Measurements from ENCODE around the gene RSAD2. TPM values are rescaled to one million over a fixed set of nuclear protein-coding genes. Genes with fewer than 3 reads are reported as not detected.

The RSAD2 gene
- total and polyA plus RNA-seq, 2 donors (not counting 3 experiments of a cell fraction or from before 2014, with no cell fraction given): 0.03 to 0.18 TPM

DNA sequence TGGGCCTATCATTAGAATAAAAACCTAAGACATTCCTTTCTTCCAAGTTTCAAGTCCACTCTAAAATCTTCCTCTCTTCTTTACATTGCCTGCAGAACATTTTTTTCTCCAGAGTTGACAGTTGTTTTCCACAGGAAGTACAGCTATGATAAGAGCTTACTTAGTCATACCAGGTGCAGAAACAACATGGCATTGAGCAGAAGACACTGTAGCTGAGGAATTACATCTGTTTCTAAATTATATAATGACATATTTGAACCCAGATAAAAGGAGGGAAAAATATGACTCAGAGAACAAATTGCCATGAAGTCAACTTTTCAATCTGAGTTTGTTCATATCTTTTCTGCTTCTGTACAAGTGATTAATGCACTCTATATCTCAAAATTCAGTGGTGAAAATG, 42.1 kb upstream of the RSAD2 start:
- FAIRE-seq: no peak
- ChIA-PET CTCF (no interaction called here), POLR2A (no interaction called here)
- H3K79me2 ChIP-seq (ENCODE audit: control insufficient read depth, insufficient read depth, low read length): no peaks in the 10 kb centered on the region
- no peak overlapping the region for H2AFZ ChIP-seq (ENCODE audit: low read depth, low read length)
- TF ChIP-seq JUN (IDR thresholded peaks at IDR 0.05; ENCODE audit: borderline replicate concordance, insufficient read depth, insufficient read length, low read depth) (peak; percentile 14), EZH2 (IDR thresholded peaks at IDR 0.05; ENCODE audit: borderline replicate concordance, low read depth, low read length, severe bottlenecking) (no peak), FOS (IDR thresholded peaks at IDR 0.05; ENCODE audit: borderline replicate concordance, insufficient read depth, low read length) (no peak), POLR2AphosphoS5 (IDR thresholded peaks at IDR 0.05; ENCODE audit: insufficient read depth, low read depth, low read length) (no peak), MYC (IDR thresholded peaks at IDR 0.05; ENCODE audit: low read depth, low read length) (no peak), GATA2 (IDR thresholded peaks at IDR 0.05; ENCODE audit: insufficient read depth, insufficient read length, low read depth, low read length) (no peak), POLR2A (IDR thresholded peaks at IDR 0.05; ENCODE audit: low read depth, low read length) (no peak)
- DNase-seq (ENCODE audit: low read depth, low spot score): no peak
- H3K9ac ChIP-seq (replicated peaks; ENCODE audit: extremely low read depth, insufficient read depth, low read length): no peak overlapping the region
- dilution Hi-C loops (cut with MboI; ENCODE audit: extremely low pct_ligation_motif_present, low sequenced_read_pairs): no loop called here
- H3K9me3 ChIP-seq (replicated peaks; ENCODE audit: control insufficient read depth, insufficient read depth, low read length): no peaks in the 10 kb centered on the region
- no peak overlapping the region for H3K4me2 ChIP-seq (ENCODE audit: insufficient read depth, low read length)
- H4K20me1 ChIP-seq (replicated peaks; ENCODE audit: control insufficient read depth, extremely low read depth, insufficient read depth, low read length): no peaks in the 10 kb centered on the region
- no peaks in the 10 kb centered on the region for H3K27me3 ChIP-seq (ENCODE audit: control insufficient read depth in 2 of 2, insufficient read depth in 2 of 2, low read length in 2 of 2)
- H3K4me3 ChIP-seq (replicated peaks in 1 of 3; ENCODE audit: insufficient read depth in 1 of 3, low read depth in 1 of 3, low read length in 3 of 3): no peak overlapping the region
- BruUV-seq (replicated peaks): no TSS peak
- no peaks in the 10 kb centered on the region for H3K9me1 ChIP-seq (replicated peaks; ENCODE audit: control insufficient read depth, extremely low read depth, insufficient read depth, low read length)
- H3K27ac ChIP-seq (ENCODE audit: insufficient read depth, low read depth, low read length): no peak overlapping the region
- H3K36me3 ChIP-seq (ENCODE audit: control insufficient read depth in 2 of 2, extremely low read depth in 1 of 2, insufficient read depth in 2 of 2, low read length in 2 of 2): no peaks in the 10 kb centered on the region
- no peaks in the 10 kb centered on the region for H3K4me1 ChIP-seq (ENCODE audit: control insufficient read depth, extremely low read depth, insufficient read depth, low read length)
- intact Hi-C loops (cut with micrococcal nuclease): no loop called here

DNA sequence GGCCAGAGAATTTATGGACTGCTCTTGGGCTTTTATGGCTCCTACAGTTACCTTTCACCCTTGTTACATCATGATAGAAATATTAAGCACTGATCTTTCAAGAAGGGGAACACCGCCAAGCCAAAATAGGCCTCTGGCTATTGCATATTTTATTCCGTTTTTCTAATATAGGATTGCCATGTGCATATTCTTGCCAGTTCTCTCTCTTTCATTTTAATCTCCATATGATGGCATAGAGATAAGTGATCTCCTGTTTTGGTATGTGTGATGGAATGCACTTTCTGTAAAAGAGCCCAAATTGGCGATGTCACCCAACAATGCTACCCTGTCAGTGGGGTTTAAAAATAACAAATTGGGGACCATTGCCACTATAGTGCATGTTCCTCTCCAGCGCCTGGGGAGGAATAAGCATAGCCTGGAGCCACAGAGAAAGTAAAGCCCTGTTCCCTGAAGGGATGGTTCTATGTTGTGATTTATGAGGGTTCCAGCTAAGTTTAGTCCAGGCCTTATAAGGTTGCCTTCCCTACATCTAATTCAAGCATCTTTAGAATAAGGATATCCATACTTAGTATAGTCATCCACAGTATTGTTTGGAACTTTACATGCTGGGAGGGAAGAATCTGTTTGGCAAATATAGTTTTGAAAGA, 38.8 kb upstream of the RSAD2 start:
- Histone ChIP-seq H3K79me2 (ENCODE audit: control insufficient read depth, insufficient read depth, low read length) (no peaks in the 10 kb centered on the region), H2AFZ (ENCODE audit: low read depth, low read length) (no peak overlapping the region), H3K9me3 (replicated peaks; ENCODE audit: control insufficient read depth, insufficient read depth, low read length) (no peaks in the 10 kb centered on the region), H3K4me3 (replicated peaks in 1 of 3; ENCODE audit: insufficient read depth in 1 of 3, low read depth in 1 of 3, low read length in 3 of 3) (no peak overlapping the region), H3K4me1 (ENCODE audit: control insufficient read depth, extremely low read depth, insufficient read depth, low read length) (no peaks in the 10 kb centered on the region), H3K9ac (replicated peaks; ENCODE audit: extremely low read depth, insufficient read depth, low read length) (no peak overlapping the region), H3K4me2 (ENCODE audit: insufficient read depth, low read length) (no peak overlapping the region), H3K27me3 (ENCODE audit: control insufficient read depth in 2 of 2, insufficient read depth in 2 of 2, low read length in 2 of 2) (no peaks in the 10 kb centered on the region), H4K20me1 (replicated peaks; ENCODE audit: control insufficient read depth, extremely low read depth, insufficient read depth, low read length) (no peaks in the 10 kb centered on the region), H3K9me1 (replicated peaks; ENCODE audit: control insufficient read depth, extremely low read depth, insufficient read depth, low read length) (no peaks in the 10 kb centered on the region), H3K36me3 (ENCODE audit: control insufficient read depth in 2 of 2, extremely low read depth in 1 of 2, insufficient read depth in 2 of 2, low read length in 2 of 2) (no peaks in the 10 kb centered on the region), H3K27ac (ENCODE audit: insufficient read depth, low read depth, low read length) (no peak overlapping the region)
- intact Hi-C loops (cut with micrococcal nuclease): no loop called here
- DNase-seq (ENCODE audit: low read depth, low spot score) (no peak), FAIRE-seq (no peak)
- dilution Hi-C loops (cut with MboI; ENCODE audit: extremely low pct_ligation_motif_present, low sequenced_read_pairs): no loop called here
- POLR2A ChIA-PET: no interaction called here
- no TSS peak for BruUV-seq (replicated peaks)
- CTCF ChIA-PET: no interaction called here
- TF ChIP-seq POLR2A (IDR thresholded peaks at IDR 0.05; ENCODE audit: low read depth, low read length): no peak
- TF ChIP-seq, protein P1, sequence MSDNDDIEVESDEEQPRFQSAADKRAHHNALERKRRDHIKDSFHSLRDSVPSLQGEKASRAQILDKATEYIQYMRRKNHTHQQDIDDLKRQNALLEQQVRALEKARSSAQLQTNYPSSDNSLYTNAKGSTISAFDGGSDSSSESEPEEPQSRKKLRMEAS (IDR thresholded peaks at IDR 0.05; ENCODE audit: insufficient read depth, insufficient read length): no peak
- TF ChIP-seq FOS (IDR thresholded peaks at IDR 0.05; ENCODE audit: borderline replicate concordance, insufficient read depth, low read length): no peak
- TF ChIP-seq JUN (IDR thresholded peaks at IDR 0.05; ENCODE audit: borderline replicate concordance, insufficient read depth, insufficient read length, low read depth): no peak
- TF ChIP-seq, protein P2, sequence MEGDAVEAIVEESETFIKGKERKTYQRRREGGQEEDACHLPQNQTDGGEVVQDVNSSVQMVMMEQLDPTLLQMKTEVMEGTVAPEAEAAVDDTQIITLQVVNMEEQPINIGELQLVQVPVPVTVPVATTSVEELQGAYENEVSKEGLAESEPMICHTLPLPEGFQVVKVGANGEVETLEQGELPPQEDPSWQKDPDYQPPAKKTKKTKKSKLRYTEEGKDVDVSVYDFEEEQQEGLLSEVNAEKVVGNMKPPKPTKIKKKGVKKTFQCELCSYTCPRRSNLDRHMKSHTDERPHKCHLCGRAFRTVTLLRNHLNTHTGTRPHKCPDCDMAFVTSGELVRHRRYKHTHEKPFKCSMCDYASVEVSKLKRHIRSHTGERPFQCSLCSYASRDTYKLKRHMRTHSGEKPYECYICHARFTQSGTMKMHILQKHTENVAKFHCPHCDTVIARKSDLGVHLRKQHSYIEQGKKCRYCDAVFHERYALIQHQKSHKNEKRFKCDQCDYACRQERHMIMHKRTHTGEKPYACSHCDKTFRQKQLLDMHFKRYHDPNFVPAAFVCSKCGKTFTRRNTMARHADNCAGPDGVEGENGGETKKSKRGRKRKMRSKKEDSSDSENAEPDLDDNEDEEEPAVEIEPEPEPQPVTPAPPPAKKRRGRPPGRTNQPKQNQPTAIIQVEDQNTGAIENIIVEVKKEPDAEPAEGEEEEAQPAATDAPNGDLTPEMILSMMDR (IDR thresholded peaks at IDR 0.05; ENCODE audit: extremely low read depth in 1 of 2, insufficient read depth in 1 of 2, low read depth in 1 of 2, low read length in 2 of 2): no peak
- TF ChIP-seq POLR2AphosphoS5 (IDR thresholded peaks at IDR 0.05; ENCODE audit: insufficient read depth, low read depth, low read length): no peak
- no peak for TF ChIP-seq GATA2 (IDR thresholded peaks at IDR 0.05; ENCODE audit: insufficient read depth, insufficient read length, low read depth, low read length)
